OCI-LY3 (cell line): ENCODE measurements around the gene PTPN3.

ENCODE experiments used
- H2AFZ ChIP-seq: fragments of 200-600, 300-600 bp; shearing (Covaris generic); 2 replicates; pipeline ENCODE4 v1.6.0; 2014; ENCODE audit warnings: antibody characterized with exemption, low read depth, low read length
- H3K27ac ChIP-seq: fragments of 200-600, 300-600 bp; sonication (generic); 2 replicates; pipeline ENCODE4 v1.5.1; 2014; ENCODE audit warnings: mild to moderate bottlenecking, low read length, moderate library complexity, mixed read lengths
- H3K27me3 ChIP-seq: fragments of 200-600, 300-600 bp; sonication (generic); 2 replicates; pipeline ENCODE4 v1.6.1; 2014; ENCODE audit warnings: low read depth, low read length, mixed read lengths
- H3K36me3 ChIP-seq: fragments of 200-600, 300-600 bp; sonication (generic); replicated peaks from 2 replicates; pipeline ENCODE3; 2014; ENCODE audit warnings: low read depth, low read length, mixed read lengths
- H3K4me1 ChIP-seq: fragments of 300-600, 200-600 bp; sonication (generic); 2 replicates; pipeline ENCODE4 v1.6.1; 2014; ENCODE audit warnings: low read length, mixed read lengths
- H3K4me2 ChIP-seq: fragments of 200-600, 300-600 bp; sonication (generic); 2 replicates; pipeline ENCODE4 v1.6.1; 2014; ENCODE audit warnings: low read length, mixed read lengths
- H3K4me3 ChIP-seq: fragments of 300-600, 200-600 bp; sonication (generic); 2 replicates; pipeline ENCODE4 v1.5.1; 2014; ENCODE audit warnings: antibody characterized with exemption, mild to moderate bottlenecking, low read length, moderate library complexity
- H3K79me2 ChIP-seq: fragments of 300-600, 200-600 bp; shearing (Covaris generic); 2 replicates; pipeline ENCODE4 v1.6.1; 2014; ENCODE audit warnings: mild to moderate bottlenecking, low read length, mixed read lengths
- H3K9ac ChIP-seq: fragments of 300-600, 200-600 bp; shearing (Covaris generic); 2 replicates; pipeline ENCODE4 v1.6.0; 2014; ENCODE audit warnings: mild to moderate bottlenecking, low read length, moderate library complexity
- H3K9me3 ChIP-seq: fragments of 200-600, 300-600 bp; shearing (Covaris generic); 2 replicates; pipeline ENCODE4 v1.6.1; 2014; ENCODE audit warnings: low read length, mixed read lengths; ENCODE audit not compliant: insufficient read depth
- H4K20me1 ChIP-seq: fragments of 200-600, 300-600 bp; sonication (generic); 2 replicates; pipeline ENCODE4 v1.6.1; 2016; ENCODE audit warnings: low read length, mixed read lengths; ENCODE audit not compliant: insufficient read depth
- CTCF ChIP-seq: fragments of 200-600, 300-600 bp; sonication (generic); IDR thresholded peaks from 2 replicates; pipeline ENCODE4 v1.5.1; 2014; ENCODE audit warnings: antibody characterized with exemption, low read length, low read depth
- EZH2phosphoT487 ChIP-seq: fragments of 200-600 bp; shearing (Covaris generic); IDR thresholded peaks from 2 replicates; pipeline ENCODE4 v1.6.1; 2018; ENCODE audit warnings: antibody characterized with exemption, mixed run types, low read depth

Gene PTPN3

GRCh38 chr9:109454601-109455155 lies 43.4 kb downstream of the PTPN3 start:
- no peak overlapping the region for H2AFZ ChIP-seq
- 0 out of 2 replicates have a peak, but pooled peaks cover 4% of the 10 kb centered on the region for H3K4me1 ChIP-seq
- H3K9ac ChIP-seq: no peak overlapping the region
- no peaks in the 10 kb centered on the region for H3K79me2 ChIP-seq
- H3K9me3 ChIP-seq: no peaks in the 10 kb centered on the region
- no peak overlapping the region for H3K4me3 ChIP-seq
- no peaks in the 10 kb centered on the region for H3K36me3 ChIP-seq
- no peak overlapping the region for H3K27ac ChIP-seq
- H3K27me3 ChIP-seq: peaks cover 16% of the 10 kb centered on the region; the same call in 1 of the 2 replicates
- TF ChIP-seq EZH2phosphoT487 (no peak), CTCF (no peak)
- no peaks in the 10 kb centered on the region for H4K20me1 ChIP-seq
- no peak overlapping the region for H3K4me2 ChIP-seq

DNA sequence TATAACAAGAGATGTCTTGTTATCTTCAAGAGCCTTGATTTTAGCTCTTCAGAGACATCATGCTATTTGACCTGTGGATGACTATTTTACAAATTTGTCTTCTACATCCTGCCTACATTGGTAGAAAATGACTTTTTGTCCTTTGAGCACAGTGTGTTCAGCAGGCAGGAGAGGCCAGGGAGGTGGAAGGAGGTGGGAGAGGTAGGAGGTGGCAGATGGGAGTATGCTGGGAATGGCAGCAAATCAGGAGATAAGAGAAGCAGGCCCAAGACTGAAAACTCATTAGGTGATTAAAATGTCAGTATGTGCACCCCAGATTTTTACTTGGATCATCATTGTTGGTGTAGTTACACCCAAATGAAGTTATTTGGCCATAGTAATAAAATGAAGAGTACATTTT lies 44.1 kb downstream of the PTPN3 start:
- no peaks in the 10 kb centered on the region for H3K79me2 ChIP-seq
- H3K27ac ChIP-seq: no peak overlapping the region
- H3K4me1 ChIP-seq: 0 out of 2 replicates have a peak, but pooled peaks cover 4% of the 10 kb centered on the region
- no peak overlapping the region for H3K4me2 ChIP-seq
- TF ChIP-seq CTCF (no peak), EZH2phosphoT487 (no peak)
- no peak overlapping the region for H3K9ac ChIP-seq
- no peak overlapping the region for H3K4me3 ChIP-seq
- no peaks in the 10 kb centered on the region for H3K36me3 ChIP-seq
- H2AFZ ChIP-seq: no peak overlapping the region
- H3K27me3 ChIP-seq: peaks cover 16% of the 10 kb centered on the region; the same call in 1 of the 2 replicates
- no peaks in the 10 kb centered on the region for H3K9me3 ChIP-seq
- H4K20me1 ChIP-seq: no peaks in the 10 kb centered on the region

- Histone ChIP-seq H3K27me3 (peaks cover 16% of the 10 kb centered on the region; the same call in 1 of the 2 replicates), H3K36me3 (no peaks in the 10 kb centered on the region), H3K9ac (no peak overlapping the region), H2AFZ (no peak overlapping the region), H4K20me1 (no peaks in the 10 kb centered on the region), H3K4me3 (no peak overlapping the region), H3K4me1 (0 out of 2 replicates have a peak, but pooled peaks cover 4% of the 10 kb centered on the region), H3K9me3 (no peaks in the 10 kb centered on the region), H3K4me2 (no peak overlapping the region), H3K27ac (no peak overlapping the region), H3K79me2 (no peaks in the 10 kb centered on the region)
- TF ChIP-seq EZH2phosphoT487: no peak
- TF ChIP-seq CTCF: no peak
Observed at GRCh38 chr9:109453210-109453842, 44.8 kb downstream of the PTPN3 start.

DNA sequence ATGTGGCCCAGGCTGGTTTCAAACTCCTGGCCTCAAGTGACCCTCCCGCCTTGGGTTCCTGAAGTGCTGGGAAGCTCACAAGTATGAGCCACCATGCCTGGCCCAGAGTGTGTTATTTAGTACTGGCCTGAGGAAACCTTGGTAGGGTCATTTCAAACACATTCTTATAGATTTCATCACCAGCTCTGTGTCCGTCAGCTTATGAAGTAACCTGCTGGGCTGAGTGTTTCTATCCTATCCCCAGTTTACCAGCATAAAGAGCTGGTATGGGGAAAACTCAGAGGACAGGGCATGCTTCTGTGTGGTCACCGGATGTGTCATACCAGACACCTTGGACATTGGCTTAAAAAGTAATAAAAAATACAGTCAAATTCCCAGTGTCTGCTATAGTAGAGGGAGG lies 45.3 kb downstream of the PTPN3 start:
- Histone ChIP-seq H4K20me1 (no peaks in the 10 kb centered on the region), H3K4me3 (no peak overlapping the region), H3K27me3 (peaks cover 16% of the 10 kb centered on the region; the same call in 1 of the 2 replicates), H3K9me3 (no peaks in the 10 kb centered on the region), H3K4me1 (0 out of 2 replicates have a peak, but pooled peaks cover 4% of the 10 kb centered on the region), H3K36me3 (no peaks in the 10 kb centered on the region), H2AFZ (no peak overlapping the region), H3K9ac (no peak overlapping the region), H3K27ac (no peak overlapping the region), H3K4me2 (no peak overlapping the region), H3K79me2 (no peaks in the 10 kb centered on the region)
- no peak for TF ChIP-seq EZH2phosphoT487
- TF ChIP-seq CTCF: no peak
